SU-DHL-6 (cell line): ENCODE data around the gene SMCR8.

Experiments
- CTCF ChIP-seq: fragments of 200-600 bp; sonication (generic); IDR thresholded peaks from one replicate; pipeline ENCODE4 v1.5.1; 2017; ENCODE audit warnings: antibody characterized with exemption, mild to moderate bottlenecking, low read length, moderate library complexity; ENCODE audit not compliant: insufficient read depth, poor library complexity, severe bottlenecking
- EZH2phosphoT487 ChIP-seq: fragments of 200-600 bp; sonication (generic), shearing (Covaris generic); conservative IDR thresholded peaks from 2 replicates; pipeline ENCODE4 v1.6.1; 2018; ENCODE audit warnings: mild to moderate bottlenecking, antibody characterized with exemption, low read length, moderate library complexity, mixed read lengths

GRCh38 chr17:18371455-18371854 lies 56.4 kb downstream of the SMCR8 start:
- no peak for TF ChIP-seq CTCF
- TF ChIP-seq EZH2phosphoT487 = no peak
